Suprapubic skin (tissue), 4 donors: ENCODE data around the gene COX17. TPM values are rescaled to one million over a fixed set of nuclear protein-coding genes. Genes with fewer than 3 reads are reported as not detected.
A peak's percentile ranks its signal among the peaks of the same experiment; 100 is the strongest.

ENCODE experiments used
- DNase-seq, 2 donors: peaks; one replicate each; pipeline ENCODE4 v3.0.0-alpha.2; 2019; ENCODE audit warnings: low spot score in 2 of 2
- H3K27ac ChIP-seq: fragments of 200-600 bp; sonication (generic); one replicate; pipeline ENCODE4 v1.5.1; 2019
- H3K27me3 ChIP-seq: fragments of 200-600 bp; sonication (generic); one replicate; pipeline ENCODE4 v1.5.1; 2019
- H3K36me3 ChIP-seq: fragments of 200-600 bp; sonication (generic); one replicate; pipeline ENCODE4 v1.5.1; 2019
- H3K4me1 ChIP-seq: fragments of 200-600 bp; sonication (generic); one replicate; pipeline ENCODE4 v1.5.1; 2019
- H3K4me3 ChIP-seq: fragments of 200-600 bp; sonication (generic); one replicate; pipeline ENCODE4 v1.5.1; 2019; ENCODE audit warnings: mild to moderate bottlenecking
- H3K9me3 ChIP-seq: fragments of 200-600 bp; sonication (generic); one replicate; pipeline ENCODE4 v1.5.1; 2019
- EP300 ChIP-seq: sonication (generic); formaldehyde crosslinking; IDR thresholded peaks from one replicate; pipeline ENCODE4 v1.6.1; 2017; ENCODE audit warnings: antibody characterized with exemption
- POLR2A ChIP-seq, 2 donors: fragments of 450-650 bp; IDR thresholded peaks; one replicate each; pipeline ENCODE4 v1.6.1; 2017; ENCODE audit warnings: antibody characterized with exemption in 2 of 2, mild to moderate bottlenecking in 2 of 2, moderate library complexity in 2 of 2
- POLR2AphosphoS5 ChIP-seq, 3 donors: sonication (generic); formaldehyde crosslinking; IDR thresholded peaks; one replicate each; pipeline ENCODE4 v1.6.1; 2017; ENCODE audit warnings: antibody characterized with exemption in 3 of 3
- WGBS: methylation state at CpG from one replicate; pipeline ENCODE4 v1.1.5; 2018; 5-methylcytosine and 5-hydroxymethylcytosine counted together
- total RNA-seq, 4 donors: library from RNA; depleted of rRNA; stranded (reverse); fragments of >200 nt; gene quantifications; one replicate each; pipeline ENCODE4 v1.1.0, GENCODE V29; 2016
- TF ChIP-seq, protein P1 (sequence below), 2 donors: fragments of 200-600 bp in 1 of 2; fragments of 450-650 bp in 1 of 2; sonication (generic) in 1 of 2; IDR thresholded peaks; one replicate each; pipeline ENCODE4 v1.5.1; 2016 to 2019; ENCODE audit warnings: antibody characterized with exemption in 2 of 2, mild to moderate bottlenecking in 1 of 2, moderate library complexity in 1 of 2

The COX17 gene
- total RNA-seq, 4 donors from 2014 or later, result 22.1 to 29.8 (median 26.0) TPM

GRCh38 chr3:119700269-119700919 is 23.2 kb upstream of the COX17 start:
- 76% methylated on average over 4 of the region's 4 CpGs for WGBS
- H3K4me1 ChIP-seq, result peaks cover 20% of the 10 kb centered on the region
- H3K27ac ChIP-seq, result no peak overlapping the region
- H3K9me3 ChIP-seq, result no peaks in the 10 kb centered on the region
- H3K27me3 ChIP-seq, result no peaks in the 10 kb centered on the region
- H3K36me3 ChIP-seq, result no peaks in the 10 kb centered on the region
- DNase-seq, result no peak
- TF ChIP-seq POLR2AphosphoS5 (IDR thresholded peaks at IDR 0.05) (no peak), EP300 (no peak), POLR2A (IDR thresholded peaks at IDR 0.05) (no peak)
- TF ChIP-seq, protein P1, sequence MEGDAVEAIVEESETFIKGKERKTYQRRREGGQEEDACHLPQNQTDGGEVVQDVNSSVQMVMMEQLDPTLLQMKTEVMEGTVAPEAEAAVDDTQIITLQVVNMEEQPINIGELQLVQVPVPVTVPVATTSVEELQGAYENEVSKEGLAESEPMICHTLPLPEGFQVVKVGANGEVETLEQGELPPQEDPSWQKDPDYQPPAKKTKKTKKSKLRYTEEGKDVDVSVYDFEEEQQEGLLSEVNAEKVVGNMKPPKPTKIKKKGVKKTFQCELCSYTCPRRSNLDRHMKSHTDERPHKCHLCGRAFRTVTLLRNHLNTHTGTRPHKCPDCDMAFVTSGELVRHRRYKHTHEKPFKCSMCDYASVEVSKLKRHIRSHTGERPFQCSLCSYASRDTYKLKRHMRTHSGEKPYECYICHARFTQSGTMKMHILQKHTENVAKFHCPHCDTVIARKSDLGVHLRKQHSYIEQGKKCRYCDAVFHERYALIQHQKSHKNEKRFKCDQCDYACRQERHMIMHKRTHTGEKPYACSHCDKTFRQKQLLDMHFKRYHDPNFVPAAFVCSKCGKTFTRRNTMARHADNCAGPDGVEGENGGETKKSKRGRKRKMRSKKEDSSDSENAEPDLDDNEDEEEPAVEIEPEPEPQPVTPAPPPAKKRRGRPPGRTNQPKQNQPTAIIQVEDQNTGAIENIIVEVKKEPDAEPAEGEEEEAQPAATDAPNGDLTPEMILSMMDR (IDR thresholded peaks at IDR 0.05), result no peak
- no peak overlapping the region for H3K4me3 ChIP-seq

GRCh38 chr3:119697394-119697793 is 20.2 kb upstream of the COX17 start:
- no peaks in the 10 kb centered on the region for H3K36me3 ChIP-seq

DNA sequence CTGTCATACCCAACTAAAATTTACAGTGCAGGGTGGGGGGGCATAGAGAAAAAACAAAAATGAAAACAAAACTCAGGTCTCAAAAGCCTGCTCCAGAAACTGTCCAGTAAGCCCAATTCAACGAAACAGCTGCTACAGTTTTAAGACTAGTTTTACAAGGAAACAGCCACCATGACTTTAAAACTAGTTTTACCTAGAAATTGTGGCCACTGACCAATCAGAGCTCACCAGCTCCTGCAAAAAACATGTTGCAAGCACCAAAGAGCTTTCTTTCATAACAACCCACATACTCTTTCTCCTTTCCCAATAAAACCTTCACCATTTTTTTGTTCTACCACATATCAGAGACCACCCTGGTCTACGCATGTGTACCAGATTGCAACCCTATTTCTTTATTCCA is 18.3 kb upstream of the COX17 start:
- 95% methylated on average over 2 of the region's 2 CpGs for WGBS
- no peaks in the 10 kb centered on the region for H3K4me1 ChIP-seq
- no peak for DNase-seq
- no peaks in the 10 kb centered on the region for H3K36me3 ChIP-seq
- no peak overlapping the region for H3K27ac ChIP-seq
- no peaks in the 10 kb centered on the region for H3K9me3 ChIP-seq
- TF ChIP-seq POLR2A (IDR thresholded peaks at IDR 0.05) (no peak), EP300 (no peak), POLR2AphosphoS5 (IDR thresholded peaks at IDR 0.05) (no peak)
- TF ChIP-seq, protein P1 (IDR thresholded peaks at IDR 0.05), result no peak
- no peaks in the 10 kb centered on the region for H3K27me3 ChIP-seq
- H3K4me3 ChIP-seq, result no peak overlapping the region

More at GRCh38 chr3:119697394-119697793, 20.2 kb upstream of the COX17 start:
- Histone ChIP-seq H3K4me1 (peaks cover 8% of the 10 kb centered on the region), H3K9me3 (no peaks in the 10 kb centered on the region), H3K4me3 (no peak overlapping the region), H3K27me3 (no peaks in the 10 kb centered on the region), H3K27ac (no peak overlapping the region)
- TF ChIP-seq EP300 (no peak), POLR2AphosphoS5 (IDR thresholded peaks at IDR 0.05) (no peak), POLR2A (IDR thresholded peaks at IDR 0.05) (no peak)
- TF ChIP-seq, protein P1 (IDR thresholded peaks at IDR 0.05), result no peak
- no peak for DNase-seq
- WGBS, result 83% methylated on average over 5 of the region's 5 CpGs

- no peak for DNase-seq
- WGBS, result 52% methylated on average over 4 of the region's 4 CpGs
- no peak for TF ChIP-seq EP300
- TF ChIP-seq, protein P1 (IDR thresholded peaks at IDR 0.05), result peak in 1 of 2 donors; percentile 27
Observed at GRCh38 chr3:119690043-119690656, 12.9 kb upstream of the COX17 start.

GRCh38 chr3:119683421-119683820 is 6.2 kb upstream of the COX17 start:
- TF ChIP-seq EP300, result no peak
- TF ChIP-seq, protein P1 (IDR thresholded peaks at IDR 0.05), result no peak
- no peak for TF ChIP-seq POLR2A (IDR thresholded peaks at IDR 0.05)
- no peak for TF ChIP-seq POLR2AphosphoS5 (IDR thresholded peaks at IDR 0.05)
- 30% methylated on average over 1 of the region's 1 CpG for WGBS
- no peaks in the 10 kb centered on the region for H3K4me1 ChIP-seq
- H3K9me3 ChIP-seq, result no peaks in the 10 kb centered on the region
- no peak for DNase-seq
- no peaks in the 10 kb centered on the region for H3K36me3 ChIP-seq
- no peak overlapping the region for H3K27ac ChIP-seq
- H3K4me3 ChIP-seq, result no peak overlapping the region
- no peaks in the 10 kb centered on the region for H3K27me3 ChIP-seq

More at GRCh38 chr3:119690043-119690656, 12.9 kb upstream of the COX17 start:
- Histone ChIP-seq H3K27ac (no peak overlapping the region), H3K27me3 (no peaks in the 10 kb centered on the region), H3K4me3 (no peak overlapping the region), H3K4me1 (no peaks in the 10 kb centered on the region), H3K9me3 (no peaks in the 10 kb centered on the region), H3K36me3 (no peaks in the 10 kb centered on the region)
